Activated CD4-positive, CD25-positive, alpha-beta regulatory T cell treated with anti-CD3 and anti-CD28 coated beads, Interleukin-2, amount 50 U/mL, for 72 hours (primary cell): ENCODE data around the gene AFAP1L2.

ENCODE experiments used
- DNase-seq: peaks from one replicate; pipeline ENCODE4 v3.0.0; 2021

Gene AFAP1L2

GRCh38 chr10:114389426-114389825 is 14.9 kb downstream of the AFAP1L2 start:
- DNase-seq, result no peak

- DNase-seq, result no peak
Measured at GRCh38 chr10:114388275-114388674, 16.0 kb downstream of the AFAP1L2 start.

GRCh38 chr10:114387784-114388183 is 16.5 kb downstream of the AFAP1L2 start:
- no peak for DNase-seq

- no peak for DNase-seq
Measured at GRCh38 chr10:114386452-114386851, 17.9 kb downstream of the AFAP1L2 start.

GRCh38 chr10:114385557-114385956 is 18.7 kb downstream of the AFAP1L2 start:
- DNase-seq, result no peak

- DNase-seq, result no peak
Measured at GRCh38 chr10:114384601-114385000, 19.7 kb downstream of the AFAP1L2 start.

GRCh38 chr10:114384181-114384580 is 20.1 kb downstream of the AFAP1L2 start:
- DNase-seq, result no peak

- DNase-seq, result no peak
Measured at GRCh38 chr10:114380797-114381196, 23.5 kb downstream of the AFAP1L2 start.

GRCh38 chr10:114380060-114380459 is 24.2 kb downstream of the AFAP1L2 start:
- DNase-seq, result no peak

GRCh38 chr10:114379631-114380041 is 24.7 kb downstream of the AFAP1L2 start:
- no peak for DNase-seq

GRCh38 chr10:114376523-114376922 is 27.8 kb downstream of the AFAP1L2 start:
- DNase-seq, result no peak

GRCh38 chr10:114375047-114375446 is 29.3 kb downstream of the AFAP1L2 start:
- DNase-seq, result no peak

GRCh38 chr10:114374053-114374791 is 30.1 kb downstream of the AFAP1L2 start:
- DNase-seq, result no peak

- no peak for DNase-seq
Measured at GRCh38 chr10:114373631-114374030, 30.7 kb downstream of the AFAP1L2 start.

- no peak for DNase-seq
Measured at GRCh38 chr10:114372995-114373394, 31.3 kb downstream of the AFAP1L2 start.

GRCh38 chr10:114372179-114372578 is 32.1 kb downstream of the AFAP1L2 start:
- DNase-seq, result no peak

GRCh38 chr10:114370966-114371365 is 33.3 kb downstream of the AFAP1L2 start:
- no peak for DNase-seq

- no peak for DNase-seq
Measured at GRCh38 chr10:114370199-114370598, 34.1 kb downstream of the AFAP1L2 start.

- no peak for DNase-seq
Measured at GRCh38 chr10:114368057-114368391, 36.3 kb downstream of the AFAP1L2 start.

- DNase-seq, result no peak
Measured at GRCh38 chr10:114367351-114368056, 36.8 kb downstream of the AFAP1L2 start.

- no peak for DNase-seq
Measured at GRCh38 chr10:114364726-114365125, 39.6 kb downstream of the AFAP1L2 start.

- DNase-seq, result no peak
Measured at GRCh38 chr10:114363745-114364454, 40.4 kb downstream of the AFAP1L2 start.

GRCh38 chr10:114362826-114363355 is 41.4 kb downstream of the AFAP1L2 start:
- no peak for DNase-seq

GRCh38 chr10:114359953-114360345 is 44.4 kb downstream of the AFAP1L2 start:
- DNase-seq, result no peak
